ENCODE measurements around the gene SZT2.
"Not testable (repeated sequence)": the region's sequence is repeated elsewhere in the genome, so short reads cannot be mapped to it uniquely, and the experiment has no call there.

Gene SZT2

DNA sequence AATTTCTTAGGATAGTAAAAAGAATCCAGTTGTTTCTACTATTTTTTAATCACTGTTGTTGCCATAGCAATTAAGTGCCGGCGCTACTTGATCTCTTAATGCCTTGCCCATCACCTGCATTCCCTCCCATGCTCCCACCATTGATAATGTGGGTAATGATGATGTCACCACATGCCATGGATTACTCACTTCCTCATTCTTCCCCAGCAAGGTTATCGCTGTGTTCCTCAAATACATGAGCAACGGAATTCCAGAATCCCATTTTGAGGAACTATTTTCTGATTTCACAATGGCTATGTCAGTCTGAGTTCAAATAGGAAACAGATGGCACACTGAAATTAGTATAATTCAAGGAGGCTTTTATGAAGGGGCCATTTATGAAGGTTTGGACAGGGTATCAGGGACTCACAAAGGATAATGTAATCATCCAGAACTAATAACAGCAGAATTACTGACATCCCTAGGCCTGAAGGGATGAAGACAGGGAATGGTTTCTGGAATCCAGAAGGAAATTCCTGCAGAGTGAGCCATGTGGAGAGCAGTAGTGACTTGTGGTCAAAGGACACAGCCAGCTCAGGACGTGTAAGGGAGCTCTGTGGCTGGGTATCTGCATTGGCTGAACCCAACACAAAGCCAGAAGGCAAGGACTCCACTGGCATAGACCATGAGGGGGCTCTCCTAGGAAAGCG lies 82.9 kb downstream of the SZT2 start:
- not testable (repeated sequence) for DNase-seq (ENCODE audit: extremely low spot score, insufficient read length, low read depth)
- FAIRE-seq = peak; percentile 60

GRCh38 chr1:43473463-43473862 lies 83.8 kb downstream of the SZT2 start:
- no peak for DNase-seq (ENCODE audit: extremely low spot score, insufficient read length, low read depth)
- no peak for FAIRE-seq

GRCh38 chr1:43475611-43476401 lies 86.1 kb downstream of the SZT2 start:
- FAIRE-seq; DNase-seq (ENCODE audit: extremely low spot score, insufficient read length, low read depth): not testable (repeated sequence)

DNA sequence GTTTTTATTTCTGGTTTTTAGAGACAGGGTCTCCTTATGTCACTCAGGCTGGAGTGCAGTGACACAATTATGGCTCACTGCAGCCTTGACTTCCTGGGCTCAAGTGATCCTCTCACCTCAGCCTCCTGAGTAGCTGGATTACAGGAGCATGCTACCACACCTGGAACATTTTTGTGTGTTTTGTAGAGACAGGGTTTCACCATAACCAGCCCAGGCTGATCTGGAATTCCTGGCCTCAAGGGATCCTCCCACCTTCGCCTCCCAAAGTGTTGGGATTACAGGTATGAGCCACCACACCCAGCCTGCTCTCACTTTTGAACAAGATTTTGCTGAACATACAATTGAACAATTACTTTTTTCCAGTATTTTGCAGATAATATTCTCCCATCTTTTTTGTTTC lies 88.0 kb downstream of the SZT2 start:
- no peak for FAIRE-seq
- DNase-seq (ENCODE audit: extremely low spot score, insufficient read length, low read depth) = no peak

- FAIRE-seq = no peak
- DNase-seq (ENCODE audit: extremely low spot score, insufficient read length, low read depth) = no peak
Observed at GRCh38 chr1:43479414-43479813, 89.7 kb downstream of the SZT2 start.

- no peak for FAIRE-seq
- no peak for DNase-seq (ENCODE audit: extremely low spot score, insufficient read length, low read depth)
Observed at GRCh38 chr1:43481491-43481890, 91.8 kb downstream of the SZT2 start.

DNA sequence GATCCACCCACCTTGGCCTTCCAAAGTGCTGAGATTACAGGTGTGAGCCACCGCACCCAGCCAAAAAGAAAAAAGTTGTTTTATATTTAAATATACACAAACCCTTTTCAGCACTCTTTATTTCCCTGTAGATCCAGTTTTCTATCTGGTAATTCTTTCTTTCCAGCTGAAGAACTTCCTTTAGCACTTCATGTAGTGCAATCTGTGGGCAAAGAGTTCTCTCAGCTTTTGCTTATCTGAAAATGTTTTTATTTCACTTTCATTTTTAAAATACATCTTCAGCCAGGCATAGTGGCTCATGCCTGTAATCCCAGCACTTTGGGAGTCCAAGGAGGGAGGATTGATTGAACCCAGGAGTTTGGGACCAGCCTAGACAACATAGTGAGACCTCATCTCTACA lies 92.5 kb downstream of the SZT2 start:
- no peak for DNase-seq (ENCODE audit: extremely low spot score, insufficient read length, low read depth)
- FAIRE-seq = peak; percentile 9

- no peak for FAIRE-seq
- DNase-seq (ENCODE audit: extremely low spot score, insufficient read length, low read depth) = no peak
Observed at GRCh38 chr1:43484367-43484766, 94.7 kb downstream of the SZT2 start.

DNA sequence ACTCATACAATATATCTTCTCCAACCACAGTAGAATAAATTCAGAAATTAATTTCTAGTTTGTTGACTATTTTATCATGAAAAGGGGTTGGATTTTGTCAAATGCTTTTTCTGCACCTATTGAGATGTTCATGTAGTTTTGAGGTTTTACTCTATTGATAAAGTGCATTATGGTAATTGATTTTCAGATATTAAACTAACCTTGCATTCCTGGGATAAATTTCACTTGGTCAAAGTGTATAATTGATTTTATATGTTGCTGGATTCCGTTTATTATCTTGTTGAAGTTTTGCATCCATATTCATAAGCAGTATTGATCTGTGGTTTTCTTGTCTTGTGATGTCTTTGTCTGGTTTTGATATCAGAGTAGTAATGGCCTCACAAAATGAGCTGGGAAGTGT lies 98.5 kb downstream of the SZT2 start:
- DNase-seq (ENCODE audit: extremely low spot score, insufficient read length, low read depth) (no peak), FAIRE-seq (no peak)

GRCh38 chr1:43491061-43491460 lies 101.4 kb downstream of the SZT2 start:
- FAIRE-seq = no peak

GRCh38 chr1:43492826-43493225 lies 103.1 kb downstream of the SZT2 start:
- FAIRE-seq = no peak

More at GRCh38 chr1:43491061-43491460, 101.4 kb downstream of the SZT2 start:
- no peak for DNase-seq (ENCODE audit: extremely low spot score, insufficient read length, low read depth)

GRCh38 chr1:43493661-43494450 lies 104.2 kb downstream of the SZT2 start:
- no peak for DNase-seq (ENCODE audit: extremely low spot score, insufficient read length, low read depth)
- no peak for FAIRE-seq

More at GRCh38 chr1:43492826-43493225, 103.1 kb downstream of the SZT2 start:
- DNase-seq (ENCODE audit: extremely low spot score, insufficient read length, low read depth) = no peak

GRCh38 chr1:43495204-43495603 lies 105.5 kb downstream of the SZT2 start:
- no peak for FAIRE-seq
- DNase-seq (ENCODE audit: extremely low spot score, insufficient read length, low read depth) = no peak

DNA sequence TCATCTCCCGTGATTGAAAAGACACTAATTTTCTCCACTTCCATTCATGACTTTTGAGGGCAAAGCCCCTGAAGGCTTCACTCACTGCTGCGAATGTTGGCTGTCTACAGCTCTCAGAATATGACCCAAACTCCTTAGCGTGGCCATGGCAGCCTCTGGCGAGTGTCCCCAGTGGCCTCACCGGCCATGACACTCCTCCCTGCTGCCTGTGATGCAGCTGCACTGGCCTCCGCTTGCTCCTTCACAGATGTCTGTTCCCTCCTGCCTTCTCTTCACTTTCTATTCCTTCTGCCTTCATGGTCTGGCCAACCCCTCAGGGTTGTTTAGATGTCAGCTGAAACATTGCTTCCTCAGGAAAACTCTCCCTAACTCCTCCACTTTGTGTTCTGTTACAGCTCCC lies 110.2 kb downstream of the SZT2 start:
- FAIRE-seq (no peak), DNase-seq (ENCODE audit: extremely low spot score, insufficient read length, low read depth) (no peak)

- not testable (repeated sequence) for DNase-seq (ENCODE audit: extremely low spot score, insufficient read length, low read depth); FAIRE-seq
Observed at GRCh38 chr1:43501806-43502205, 112.1 kb downstream of the SZT2 start.

GRCh38 chr1:43503534-43503933 lies 113.8 kb downstream of the SZT2 start:
- FAIRE-seq (no peak), DNase-seq (ENCODE audit: extremely low spot score, insufficient read length, low read depth) (no peak)
